Cardiac muscle cell (in vitro differentiated cells and primary cell): ENCODE measurements around the gene LSM7. TPM values are rescaled to one million over a fixed set of nuclear protein-coding genes. Genes with fewer than 3 reads are reported as not detected.

Source experiments
- DNase-seq, 2 donors: peaks; one replicate each; pipeline versions ENCODE4 v3.0.0 to v3.0.0-alpha.2; 2010 to 2017; ENCODE audit warnings: low read depth in 1 of 2, low spot score in 1 of 2
- H3K27ac ChIP-seq: fragments of 200-600 bp; sonication (generic); 2 replicates; pipeline ENCODE4 v1.5.1; 2016
- H3K27me3 ChIP-seq: fragments of 200-600 bp; sonication (generic); 2 replicates; pipeline ENCODE4 v1.6.0; 2016; ENCODE audit warnings: control low read depth
- H3K36me3 ChIP-seq: fragments of 200-600 bp; sonication (generic); 2 replicates; pipeline ENCODE4 v1.5.1; 2016; ENCODE audit warnings: control low read depth
- H3K4me1 ChIP-seq: fragments of 200-600 bp; sonication (generic); 2 replicates; pipeline ENCODE4 v1.8.1; 2017; ENCODE audit warnings: low read depth, mild to moderate bottlenecking, mixed run types
- H3K4me3 ChIP-seq: fragments of 200-600 bp; sonication (generic); 2 replicates; pipeline ENCODE4 v1.5.1; 2016; ENCODE audit warnings: mild to moderate bottlenecking
- H3K9me3 ChIP-seq: fragments of 200-600 bp; sonication (generic); 2 replicates; pipeline ENCODE4 v1.5.1; 2017; ENCODE audit warnings: low read depth, mild to moderate bottlenecking, control low read depth
- polyA plus RNA-seq: library from polyadenylated mRNA; unstranded; fragments of >200 nt; fragmentation: Nextera tagmentation; extraction: Ambion mirVana; gene quantifications from 2 replicates; pipeline ENCODE4 v1.2.1, GENCODE V29; 2016
- total RNA-seq: library from RNA; depleted of rRNA; stranded (reverse); fragments of >200 nt; gene quantifications from 2 replicates; pipeline ENCODE4 v1.2.3, GENCODE V29; 2016
- TF ChIP-seq, protein P1 (sequence below): IDR thresholded peaks from 2 replicates; pipeline ENCODE4 v1.5.1; 2012; ENCODE audit warnings: low read depth, mild to moderate bottlenecking, low read length

LSM7 gene
- total and polyA plus RNA-seq, 2 experiments from 2014 or later, result 157 to 231 TPM

GRCh38 chr19:2315121-2315817 is 13.1 kb downstream of the LSM7 start:
- TF ChIP-seq, protein P1, sequence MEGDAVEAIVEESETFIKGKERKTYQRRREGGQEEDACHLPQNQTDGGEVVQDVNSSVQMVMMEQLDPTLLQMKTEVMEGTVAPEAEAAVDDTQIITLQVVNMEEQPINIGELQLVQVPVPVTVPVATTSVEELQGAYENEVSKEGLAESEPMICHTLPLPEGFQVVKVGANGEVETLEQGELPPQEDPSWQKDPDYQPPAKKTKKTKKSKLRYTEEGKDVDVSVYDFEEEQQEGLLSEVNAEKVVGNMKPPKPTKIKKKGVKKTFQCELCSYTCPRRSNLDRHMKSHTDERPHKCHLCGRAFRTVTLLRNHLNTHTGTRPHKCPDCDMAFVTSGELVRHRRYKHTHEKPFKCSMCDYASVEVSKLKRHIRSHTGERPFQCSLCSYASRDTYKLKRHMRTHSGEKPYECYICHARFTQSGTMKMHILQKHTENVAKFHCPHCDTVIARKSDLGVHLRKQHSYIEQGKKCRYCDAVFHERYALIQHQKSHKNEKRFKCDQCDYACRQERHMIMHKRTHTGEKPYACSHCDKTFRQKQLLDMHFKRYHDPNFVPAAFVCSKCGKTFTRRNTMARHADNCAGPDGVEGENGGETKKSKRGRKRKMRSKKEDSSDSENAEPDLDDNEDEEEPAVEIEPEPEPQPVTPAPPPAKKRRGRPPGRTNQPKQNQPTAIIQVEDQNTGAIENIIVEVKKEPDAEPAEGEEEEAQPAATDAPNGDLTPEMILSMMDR, result no peak
- peaks cover 18% of the 10 kb centered on the region for H3K27me3 ChIP-seq
- H3K4me3 ChIP-seq, result no peak overlapping the region
- no peak overlapping the region for H3K27ac ChIP-seq
- no peaks in the 10 kb centered on the region for H3K36me3 ChIP-seq
- no peak for DNase-seq
- H3K9me3 ChIP-seq, result no peaks in the 10 kb centered on the region
- H3K4me1 ChIP-seq, result no peaks in the 10 kb centered on the region

GRCh38 chr19:2312820-2313501 is 15.4 kb downstream of the LSM7 start:
- peaks cover 32% of the 10 kb centered on the region for H3K27me3 ChIP-seq
- H3K36me3 ChIP-seq, result no peaks in the 10 kb centered on the region
- TF ChIP-seq, protein P1, result no peak
- no peak for DNase-seq
- no peaks in the 10 kb centered on the region for H3K4me1 ChIP-seq
- H3K4me3 ChIP-seq, result no peak overlapping the region
- H3K9me3 ChIP-seq, result no peaks in the 10 kb centered on the region
- H3K27ac ChIP-seq, result no peak overlapping the region

- H3K4me1 ChIP-seq, result no peaks in the 10 kb centered on the region
- H3K36me3 ChIP-seq, result no peaks in the 10 kb centered on the region
- H3K4me3 ChIP-seq, result no peak overlapping the region
- TF ChIP-seq, protein P1, result no peak
- H3K9me3 ChIP-seq, result no peaks in the 10 kb centered on the region
- H3K27me3 ChIP-seq, result peaks cover 47% of the 10 kb centered on the region
- DNase-seq, result no peak
- H3K27ac ChIP-seq, result no peak overlapping the region
Measured at GRCh38 chr19:2311093-2311492, 17.3 kb downstream of the LSM7 start.

DNA sequence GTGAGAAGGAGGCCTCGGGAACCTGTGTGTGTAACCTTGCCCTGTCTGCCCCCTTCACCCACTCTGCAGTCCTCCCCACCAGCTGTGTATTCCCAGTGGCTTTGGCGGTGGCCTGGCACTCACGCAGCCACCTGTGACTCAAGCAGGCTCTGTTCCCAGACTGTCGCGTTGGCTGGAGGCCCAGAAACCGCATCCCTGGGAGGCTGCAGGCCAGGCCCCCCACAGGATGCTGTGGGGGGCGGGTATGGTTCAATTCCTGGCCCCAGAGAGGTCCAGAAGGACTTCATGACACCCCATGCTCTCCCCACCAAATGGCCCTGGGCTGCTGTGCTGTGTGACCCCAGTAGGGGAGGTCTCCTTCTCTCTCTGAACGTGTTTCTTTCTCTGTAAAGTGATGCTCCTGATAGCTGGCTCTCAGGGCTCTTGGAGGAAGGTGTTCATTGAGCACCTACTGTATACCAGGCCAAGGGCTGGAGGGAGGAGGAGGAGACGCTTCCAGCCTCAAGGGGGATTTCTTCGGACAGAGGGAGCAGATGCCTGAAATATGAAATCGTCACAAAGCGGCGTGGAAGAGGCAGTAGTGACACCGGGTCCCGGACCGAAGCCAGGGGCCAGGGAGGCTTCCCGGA is 18.5 kb downstream of the LSM7 start:
- peaks cover 47% of the 10 kb centered on the region for H3K27me3 ChIP-seq

GRCh38 chr19:2308114-2308556 is 20.3 kb downstream of the LSM7 start, which contains the start of gene LINGO3:
LINGO3 (minus strand) TSS chr19:2308154; CDS start chr19:2291776, 16,378 bp downstream.
- no peak within 1 kb of the TSS for H3K27ac ChIP-seq
- peaks cover 42% of the 10 kb centered on the region for H3K27me3 ChIP-seq
- no peaks in the 10 kb centered on the region for H3K4me1 ChIP-seq
- H3K36me3 ChIP-seq, result no peaks in the 10 kb centered on the region
- no peaks in the 10 kb centered on the region for H3K9me3 ChIP-seq
- H3K4me3 ChIP-seq, result peak within 1 kb of the TSS; percentile 19
- TF ChIP-seq, protein P1, result no peak
- DNase-seq, result peak in 1 of 2 donors; percentile 29

More for the DNA sequence above, 18.5 kb downstream of the LSM7 start:
- no peaks in the 10 kb centered on the region for H3K9me3 ChIP-seq
- H3K27ac ChIP-seq, result no peak overlapping the region
- H3K36me3 ChIP-seq, result no peaks in the 10 kb centered on the region
- H3K4me1 ChIP-seq, result no peaks in the 10 kb centered on the region
- TF ChIP-seq, protein P1, result no peak
- H3K4me3 ChIP-seq, result no peak overlapping the region
- DNase-seq, result peak in 1 of 2 donors; percentile 18
